Tibial nerve (tissue), 4 donors: ENCODE results near the gene PPP1R1A. TPM values are rescaled to one million over a fixed set of nuclear protein-coding genes. Genes with fewer than 3 reads are reported as not detected.
A peak's percentile ranks its signal among the peaks of the same experiment; 100 is the strongest.

Experiments
- DNase-seq, 2 donors: peaks; one replicate each; pipeline ENCODE4 v3.0.0-alpha.2; 2019; ENCODE audit warnings: low spot score in 2 of 2
- H3K27ac ChIP-seq, 4 donors: fragments of 200-600 bp; sonication (generic) in 3 of 4; one replicate each; pipeline ENCODE4 v1.5.1; 2017 to 2019; ENCODE audit warnings: mild to moderate bottlenecking in 1 of 4
- H3K27me3 ChIP-seq, 2 donors: fragments of 200-600 bp; sonication (generic) in 1 of 2; one replicate each; pipeline versions ENCODE4 v1.5.1 to v1.6.0; 2017 to 2019
- H3K36me3 ChIP-seq, 3 donors: fragments of 200-600 bp; sonication (generic); one replicate each; pipeline ENCODE4 v1.5.1; 2018 to 2019
- H3K4me1 ChIP-seq, 4 donors: fragments of 200-600 bp; sonication (generic) in 3 of 4; one replicate each; pipeline ENCODE4 v1.5.1; 2017 to 2019
- H3K4me3 ChIP-seq, 4 donors: fragments of 200-600 bp; sonication (generic) in 3 of 4; one replicate each; pipeline ENCODE4 v1.5.1; 2017 to 2019; ENCODE audit warnings: mild to moderate bottlenecking in 1 of 4, moderate library complexity in 1 of 4
- H3K9me3 ChIP-seq, 4 donors: fragments of 200-600 bp; sonication (generic) in 3 of 4; one replicate each; pipeline ENCODE4 v1.5.1; 2017 to 2019
- EP300 ChIP-seq, 2 donors: sonication (generic); formaldehyde crosslinking; IDR thresholded peaks; one replicate each; pipeline ENCODE4 v1.6.1; 2017; ENCODE audit warnings: antibody characterized with exemption in 2 of 2, mild to moderate bottlenecking in 1 of 2
- POLR2A ChIP-seq, 2 donors: fragments of 450-650 bp; IDR thresholded peaks; one replicate each; pipeline ENCODE4 v1.6.1; 2017; ENCODE audit warnings: antibody characterized with exemption in 2 of 2, mild to moderate bottlenecking in 2 of 2, moderate library complexity in 2 of 2
- WGBS, 2 donors: methylation state at CpG; one replicate each; pipeline ENCODE4 v1.1.5; 2018; 5-methylcytosine and 5-hydroxymethylcytosine counted together
- total RNA-seq, 4 donors: library from RNA; depleted of rRNA; stranded (reverse); fragments of >200 nt; gene quantifications; one replicate each; pipeline ENCODE4 v1.1.0, GENCODE V29; 2016
- TF ChIP-seq, protein P1 (sequence below), 5 experiments: fragments of 200-600 bp in 3 of 5; fragments of 450-650 bp in 2 of 5; sonication (generic) in 3 of 5; IDR thresholded peaks; one replicate each; pipeline ENCODE4 v1.5.1; 2016 to 2019; ENCODE audit warnings: antibody characterized with exemption in 5 of 5, mild to moderate bottlenecking in 3 of 5, moderate library complexity in 2 of 5

The PPP1R1A gene
- total RNA-seq, 4 donors from 2014 or later = 26.1 to 77.6 (median 42.5) TPM

DNA sequence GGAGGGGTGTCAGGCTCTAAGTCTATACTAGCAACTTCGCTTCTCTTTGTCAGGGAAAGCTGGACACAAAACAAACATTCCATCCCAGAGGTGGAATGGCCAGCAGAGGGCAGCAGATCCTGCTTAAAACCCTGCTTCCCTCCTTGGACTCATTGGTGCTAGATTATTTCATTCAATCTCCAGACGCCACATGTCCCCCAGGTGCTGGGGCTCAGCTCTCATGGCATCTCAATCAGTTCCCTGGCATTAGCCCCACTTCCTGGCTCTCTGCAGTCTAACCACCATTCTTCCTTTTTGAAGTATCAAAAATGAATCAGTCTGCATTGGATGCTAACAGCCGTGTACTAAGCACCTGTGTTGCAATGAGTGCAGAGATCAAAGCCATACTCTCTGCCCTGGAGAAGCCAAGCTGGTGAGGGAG, 8.1 kb upstream of the PPP1R1A start:
- no peaks in the 10 kb centered on the region for H3K4me1 ChIP-seq
- H3K27me3 ChIP-seq = no peaks in the 10 kb centered on the region
- H3K36me3 ChIP-seq = no peaks in the 10 kb centered on the region
- DNase-seq = peak; percentile 53 to 77
- no peaks in the 10 kb centered on the region for H3K9me3 ChIP-seq
- TF ChIP-seq, protein P1, sequence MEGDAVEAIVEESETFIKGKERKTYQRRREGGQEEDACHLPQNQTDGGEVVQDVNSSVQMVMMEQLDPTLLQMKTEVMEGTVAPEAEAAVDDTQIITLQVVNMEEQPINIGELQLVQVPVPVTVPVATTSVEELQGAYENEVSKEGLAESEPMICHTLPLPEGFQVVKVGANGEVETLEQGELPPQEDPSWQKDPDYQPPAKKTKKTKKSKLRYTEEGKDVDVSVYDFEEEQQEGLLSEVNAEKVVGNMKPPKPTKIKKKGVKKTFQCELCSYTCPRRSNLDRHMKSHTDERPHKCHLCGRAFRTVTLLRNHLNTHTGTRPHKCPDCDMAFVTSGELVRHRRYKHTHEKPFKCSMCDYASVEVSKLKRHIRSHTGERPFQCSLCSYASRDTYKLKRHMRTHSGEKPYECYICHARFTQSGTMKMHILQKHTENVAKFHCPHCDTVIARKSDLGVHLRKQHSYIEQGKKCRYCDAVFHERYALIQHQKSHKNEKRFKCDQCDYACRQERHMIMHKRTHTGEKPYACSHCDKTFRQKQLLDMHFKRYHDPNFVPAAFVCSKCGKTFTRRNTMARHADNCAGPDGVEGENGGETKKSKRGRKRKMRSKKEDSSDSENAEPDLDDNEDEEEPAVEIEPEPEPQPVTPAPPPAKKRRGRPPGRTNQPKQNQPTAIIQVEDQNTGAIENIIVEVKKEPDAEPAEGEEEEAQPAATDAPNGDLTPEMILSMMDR (IDR thresholded peaks at IDR 0.05) = peak; percentile 54 to 87 (median 69)
- TF ChIP-seq POLR2A (IDR thresholded peaks at IDR 0.05) = no peak
- H3K4me3 ChIP-seq = no peak overlapping the region
- 25 to 32% methylated on average over 3 of the region's 3 CpGs for WGBS, 2 donors
- H3K27ac ChIP-seq = no peak overlapping the region

DNA sequence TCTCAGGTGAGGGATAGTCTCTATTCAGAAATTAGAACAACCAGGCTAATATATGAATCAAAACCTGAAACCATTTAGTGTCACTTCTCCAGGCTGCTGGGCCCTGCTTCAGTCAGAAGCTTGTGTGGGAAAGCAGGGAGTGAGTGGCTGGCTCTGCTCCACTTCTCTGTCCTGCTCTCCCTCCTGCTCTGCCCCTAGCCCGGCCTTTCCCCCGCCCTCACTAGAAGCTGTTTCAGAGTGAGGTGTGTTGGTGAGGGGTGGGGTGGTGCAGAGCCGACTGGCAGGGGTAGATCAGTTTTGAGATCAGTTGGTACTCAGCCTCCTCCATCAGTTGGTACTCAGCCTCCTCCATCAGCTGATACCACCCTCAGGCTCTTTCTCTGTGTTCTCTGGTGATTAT, 7.0 kb upstream of the PPP1R1A start:
- DNase-seq = no peak
- no peak overlapping the region for H3K27ac ChIP-seq
- no peak for TF ChIP-seq EP300 (IDR thresholded peaks at IDR 0.05)
- no peak for TF ChIP-seq POLR2A (IDR thresholded peaks at IDR 0.05)
- TF ChIP-seq, protein P1 (IDR thresholded peaks at IDR 0.05) = no peak
- H3K4me1 ChIP-seq = no peaks in the 10 kb centered on the region
- H3K36me3 ChIP-seq = no peaks in the 10 kb centered on the region
- H3K27me3 ChIP-seq = no peaks in the 10 kb centered on the region
- 89 to 91% methylated on average over 3 of the region's 3 CpGs for WGBS, 2 donors
- H3K4me3 ChIP-seq = no peak overlapping the region
- H3K9me3 ChIP-seq = no peaks in the 10 kb centered on the region

DNA sequence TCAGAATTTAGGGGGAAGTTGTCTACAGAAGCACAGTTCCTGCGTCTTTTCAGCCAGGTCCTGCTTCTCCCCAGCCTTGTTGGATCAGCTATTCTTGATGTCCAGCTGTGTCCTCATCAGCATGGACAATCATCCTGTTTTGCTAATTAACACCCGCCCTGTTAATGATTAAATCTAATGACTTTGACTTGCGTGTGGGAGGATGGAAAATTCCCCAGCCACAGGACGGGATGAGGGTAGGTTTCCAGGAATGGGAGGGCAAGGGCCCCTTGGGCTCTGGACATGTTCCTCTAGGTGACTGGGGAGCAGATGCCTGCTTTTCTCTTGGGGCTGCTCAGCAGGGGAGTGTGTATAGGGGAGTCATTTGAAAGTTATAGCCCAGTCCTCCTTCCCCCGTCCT, 5.3 kb upstream of the PPP1R1A start:
- TF ChIP-seq POLR2A (IDR thresholded peaks at IDR 0.05) (no peak), EP300 (IDR thresholded peaks at IDR 0.05) (no peak)
- TF ChIP-seq, protein P1 (IDR thresholded peaks at IDR 0.05) = no peak
- no peak overlapping the region for H3K27ac ChIP-seq
- no peak overlapping the region for H3K4me3 ChIP-seq
- H3K9me3 ChIP-seq = no peaks in the 10 kb centered on the region
- H3K36me3 ChIP-seq = no peaks in the 10 kb centered on the region
- H3K27me3 ChIP-seq = peaks cover 0 to 5% of the 10 kb centered on the region in 2 donors
- H3K4me1 ChIP-seq = peaks cover 0 to 5% (median 2%) of the 10 kb centered on the region in 4 donors
- 56 to 58% methylated on average over 5 of the region's 5 CpGs for WGBS, 2 donors
- no peak for DNase-seq

DNA sequence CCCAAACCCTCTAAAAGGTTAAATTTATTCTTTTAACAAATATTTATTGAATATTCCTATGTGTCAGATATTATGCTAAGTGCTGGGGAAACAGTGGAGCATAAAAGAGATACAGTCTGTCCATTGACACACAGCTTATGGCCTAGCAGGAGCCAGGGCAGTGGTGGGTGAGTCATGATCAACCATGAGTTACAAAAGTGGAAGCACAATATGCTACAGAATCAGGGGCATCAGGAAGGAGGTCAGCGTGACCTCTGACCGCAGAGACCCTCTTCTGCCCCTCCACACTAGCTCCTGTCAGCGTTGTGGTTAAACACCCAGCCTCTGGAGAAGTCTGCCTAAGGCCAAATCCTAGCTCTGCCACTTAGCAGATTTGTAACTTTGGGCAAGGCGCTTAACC, 4.7 kb upstream of the PPP1R1A start:
- no peak overlapping the region for H3K4me3 ChIP-seq
- TF ChIP-seq EP300 (IDR thresholded peaks at IDR 0.05) (no peak), POLR2A (IDR thresholded peaks at IDR 0.05) (no peak)
- TF ChIP-seq, protein P1 (IDR thresholded peaks at IDR 0.05) = no peak
- 60 to 78% methylated on average over 4 of the region's 4 CpGs for WGBS, 2 donors

DNA sequence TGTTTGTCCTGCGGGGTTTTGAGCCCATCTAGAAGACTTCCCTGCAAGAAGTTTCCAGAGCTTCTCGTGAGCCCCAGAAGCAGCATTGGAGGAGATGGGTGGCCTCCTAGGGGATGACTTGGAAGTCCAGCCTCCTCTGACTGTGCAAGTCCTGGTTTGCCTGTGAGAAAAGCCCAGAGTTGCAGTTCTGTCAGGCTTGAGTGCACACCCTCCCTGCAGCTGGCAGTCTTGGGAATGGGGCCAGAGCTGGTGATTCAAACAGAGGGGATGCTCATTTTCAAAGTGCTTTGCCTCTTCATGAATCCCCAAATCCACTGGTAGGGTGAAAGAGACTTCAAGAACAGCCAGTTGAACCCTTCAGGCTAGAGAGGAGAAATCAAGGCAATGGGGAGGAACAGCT, 3.9 kb upstream of the PPP1R1A start:
- DNase-seq = no peak
- Histone ChIP-seq H3K9me3 (no peaks in the 10 kb centered on the region), H3K27ac (no peak overlapping the region), H3K4me1 (peaks cover 0 to 19% (median 6%) of the 10 kb centered on the region in 4 donors), H3K36me3 (no peaks in the 10 kb centered on the region), H3K4me3 (no peak overlapping the region), H3K27me3 (peaks cover 0 to 13% of the 10 kb centered on the region in 2 donors)
- TF ChIP-seq POLR2A (IDR thresholded peaks at IDR 0.05) (no peak), EP300 (IDR thresholded peaks at IDR 0.05) (no peak)
- TF ChIP-seq, protein P1 (IDR thresholded peaks at IDR 0.05) = no peak
- 88 to 90% methylated on average over 2 of the region's 2 CpGs for whole genome bisulfite sequencing, 2 donors

More for the DNA sequence above, 4.7 kb upstream of the PPP1R1A start:
- Histone ChIP-seq H3K27me3 (peaks cover 0 to 8% of the 10 kb centered on the region in 2 donors), H3K4me1 (peaks cover 0 to 11% (median 4%) of the 10 kb centered on the region in 4 donors), H3K9me3 (no peaks in the 10 kb centered on the region), H3K36me3 (no peaks in the 10 kb centered on the region), H3K27ac (no peak overlapping the region)
- DNase-seq = no peak
